ENCODE results near the gene NUTM2G.
"Not testable (repeated sequence)": the region's sequence is repeated elsewhere in the genome, so short reads cannot be mapped to it uniquely, and the experiment has no call there.

Gene NUTM2G

DNA sequence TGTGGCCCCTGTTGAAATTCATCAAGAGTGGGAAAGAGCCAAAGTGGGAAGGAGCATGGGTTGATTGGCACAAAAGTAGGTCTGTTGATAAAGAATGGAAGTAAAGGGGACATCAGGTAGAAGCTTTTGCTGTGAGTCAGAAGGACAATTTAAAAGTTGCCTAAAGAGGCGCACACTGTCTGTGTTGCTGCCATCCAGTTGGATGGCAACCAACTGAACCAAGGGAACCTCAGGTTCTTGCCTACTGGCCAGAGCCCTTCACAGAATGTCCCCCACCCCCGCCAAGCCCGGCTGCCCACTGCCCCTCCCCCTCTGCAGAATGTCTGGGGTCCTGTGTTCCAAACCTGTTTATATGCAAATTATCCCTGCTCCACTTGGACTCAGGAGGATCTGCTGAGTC lies at the start of gene NUTM2G:
TSS of gene NUTM2G (plus strand) at position 301 of the 400 bp plus-strand sequence. CDS start 182 bp downstream, outside the sequence.
- DNase-seq = not testable (repeated sequence)

DNA sequence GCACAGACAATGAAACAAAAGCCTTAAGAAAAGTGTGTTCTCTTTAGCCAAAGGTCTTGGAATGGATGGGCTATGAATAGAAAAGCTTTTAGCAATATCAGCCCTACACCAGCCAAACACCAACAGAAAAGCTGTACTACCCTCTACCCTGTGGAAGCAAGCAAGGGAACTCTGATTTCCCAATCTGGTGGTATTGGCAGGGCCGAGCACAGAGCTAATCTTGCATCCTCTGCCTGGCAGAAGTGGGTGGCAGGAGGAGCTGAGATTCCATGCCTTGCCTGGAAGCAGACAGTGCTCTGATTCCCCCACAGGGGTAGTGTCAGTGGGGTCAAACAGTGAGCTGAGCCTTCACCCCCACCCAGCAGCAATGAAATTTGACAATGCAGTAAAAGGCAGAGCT lies 44.7 kb upstream of the NUTM2G start:
- DNase-seq = no peak

GRCh38 chr9:96884443-96884842 lies 44.2 kb upstream of the NUTM2G start:
- no peak for DNase-seq

- DNase-seq = no peak
Observed at GRCh38 chr9:96885424-96885823, 43.2 kb upstream of the NUTM2G start.

DNA sequence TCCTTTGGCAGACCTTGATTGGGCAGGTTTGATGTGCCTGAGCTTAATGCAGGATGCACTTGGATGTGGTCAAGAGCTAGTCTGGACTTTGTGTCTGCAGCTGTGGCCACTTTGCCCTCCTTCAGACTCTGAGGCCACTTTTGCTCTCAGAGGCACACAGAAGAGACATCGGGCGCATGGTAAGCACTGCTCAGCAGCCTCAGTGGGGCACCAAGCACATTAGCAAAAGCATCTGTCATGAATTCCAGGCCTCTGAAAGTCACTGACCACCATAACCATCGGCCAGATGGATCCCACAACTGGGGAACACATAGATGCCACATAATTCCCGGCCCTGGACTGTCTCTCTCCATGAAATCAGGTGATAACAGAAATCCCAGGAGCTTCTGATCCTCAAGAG lies 40.1 kb upstream of the NUTM2G start:
- DNase-seq = no peak

DNA sequence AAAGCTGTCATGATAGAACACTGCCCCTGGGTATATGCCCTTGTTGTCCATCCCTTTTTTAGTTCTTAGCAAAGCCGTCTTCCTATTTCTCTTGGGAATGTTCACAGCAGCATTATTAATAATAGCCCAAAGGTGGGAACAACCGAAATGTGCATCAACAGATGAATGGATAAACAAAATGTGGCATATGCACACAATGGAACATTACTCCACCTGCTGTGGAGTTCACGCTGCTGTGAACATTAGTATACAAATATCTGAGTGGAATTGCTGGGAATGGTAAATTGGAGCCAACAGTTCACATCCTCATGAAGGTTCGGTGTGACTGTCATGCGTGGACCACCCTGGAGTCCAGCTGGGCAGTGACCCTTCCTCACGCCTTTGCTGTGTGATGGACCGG lies 36.5 kb upstream of the NUTM2G start:
- DNase-seq = no peak

GRCh38 chr9:96900010-96900409 lies 28.6 kb upstream of the NUTM2G start:
- not testable (repeated sequence) for DNase-seq

GRCh38 chr9:96904947-96905722 lies 23.5 kb upstream of the NUTM2G start:
- DNase-seq = not testable (repeated sequence)

- not testable (repeated sequence) for DNase-seq
Observed at GRCh38 chr9:96908479-96908878, 20.2 kb upstream of the NUTM2G start.

- not testable (repeated sequence) for DNase-seq
Observed at GRCh38 chr9:96915539-96915938, 13.1 kb upstream of the NUTM2G start.

- not testable (repeated sequence) for DNase-seq
Observed at GRCh38 chr9:96916531-96916930, 12.1 kb upstream of the NUTM2G start.

DNA sequence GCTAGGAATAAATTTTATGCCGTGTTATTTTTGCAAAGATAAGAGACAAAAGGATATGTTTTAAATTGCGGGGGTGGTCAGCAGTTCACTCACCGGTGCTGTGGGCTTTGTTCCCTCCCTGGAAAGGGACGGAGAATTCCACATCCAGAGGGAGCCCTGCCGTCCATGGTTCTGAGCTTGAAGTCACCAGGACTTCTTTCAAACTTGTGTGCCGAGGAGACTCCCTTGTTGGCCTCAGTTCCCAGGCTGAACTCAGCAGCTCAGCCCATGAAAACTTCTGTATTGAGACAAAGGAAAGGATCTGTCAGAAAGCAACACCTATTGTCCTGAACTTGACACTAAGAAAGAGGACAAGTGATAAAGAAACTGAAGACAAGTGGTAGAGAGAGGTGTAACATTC lies 10.1 kb upstream of the NUTM2G start:
- DNase-seq = not testable (repeated sequence)

GRCh38 chr9:96920803-96921202 lies 7.8 kb upstream of the NUTM2G start:
- not testable (repeated sequence) for DNase-seq

DNA sequence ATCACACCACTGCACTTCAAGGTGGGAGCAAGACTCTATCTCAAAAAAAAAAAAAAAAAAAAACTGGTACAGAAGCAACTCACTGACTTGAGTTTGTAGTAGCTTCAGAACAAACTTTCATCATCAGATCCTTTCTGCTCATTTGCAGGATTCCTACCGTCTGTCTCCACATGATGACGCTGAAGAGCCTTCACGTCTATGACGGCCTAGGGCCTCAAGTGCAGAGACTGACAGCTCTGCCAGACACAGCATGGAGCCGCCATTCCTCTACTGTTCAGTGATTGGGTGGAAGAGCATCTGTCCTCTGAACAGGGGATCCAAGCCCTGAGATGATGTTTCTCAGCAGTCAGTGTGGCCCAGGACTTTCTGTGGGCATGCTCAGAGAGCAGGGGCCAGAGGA lies 3.1 kb upstream of the NUTM2G start:
- not testable (repeated sequence) for DNase-seq

DNA sequence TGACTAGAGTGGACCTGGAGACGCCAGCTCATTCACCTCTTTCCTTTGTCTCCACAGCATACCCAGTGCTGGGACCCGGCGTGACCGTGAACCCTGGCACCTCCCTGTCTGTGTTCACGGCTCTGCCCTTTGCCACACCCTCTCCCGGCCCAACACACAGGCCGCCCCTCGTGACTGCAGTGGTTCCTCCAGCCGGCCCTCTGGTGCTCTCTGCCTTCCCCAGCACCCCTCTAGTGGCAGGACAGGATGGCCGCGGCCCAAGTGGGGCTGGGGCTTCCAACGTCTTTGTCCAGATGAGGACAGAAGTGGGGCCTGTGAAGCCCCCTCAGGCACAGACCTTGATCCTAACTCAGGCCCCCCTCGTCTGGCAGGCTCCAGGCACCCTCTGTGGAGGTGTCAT lies 3.0 kb downstream of the NUTM2G start:
- DNase-seq = peak; percentile 5

- DNase-seq = not testable (repeated sequence)
Observed at GRCh38 chr9:96934097-96934496, 5.5 kb downstream of the NUTM2G start.

DNA sequence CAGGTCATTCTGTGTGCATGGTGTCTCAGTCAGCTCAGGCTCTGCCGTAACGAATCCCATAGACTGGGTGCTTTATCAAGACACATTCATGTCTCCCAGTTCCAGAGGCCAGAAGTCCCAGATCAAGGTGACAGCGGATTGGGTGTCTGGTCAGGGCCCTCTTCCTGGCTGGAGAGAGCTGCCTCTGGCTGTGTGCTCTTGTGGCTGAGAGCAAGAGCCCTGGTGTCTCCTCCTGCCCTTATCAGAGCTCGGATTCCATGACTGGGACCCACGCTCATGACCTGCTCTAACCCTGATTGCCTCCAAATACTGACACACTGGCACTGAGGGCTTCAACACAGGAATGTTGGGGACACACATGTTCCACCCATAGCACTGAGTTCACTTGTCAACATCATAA lies 6.1 kb downstream of the NUTM2G start:
- DNase-seq = not testable (repeated sequence)

GRCh38 chr9:96935401-96935800 lies 6.8 kb downstream of the NUTM2G start:
- not testable (repeated sequence) for DNase-seq

GRCh38 chr9:96937442-96937841 lies 8.8 kb downstream of the NUTM2G start:
- DNase-seq = not testable (repeated sequence)

GRCh38 chr9:96938957-96939665 lies 10.5 kb downstream of the NUTM2G start:
- DNase-seq = not testable (repeated sequence)

- not testable (repeated sequence) for DNase-seq
Observed at GRCh38 chr9:96940982-96941381, 12.3 kb downstream of the NUTM2G start.

DNA sequence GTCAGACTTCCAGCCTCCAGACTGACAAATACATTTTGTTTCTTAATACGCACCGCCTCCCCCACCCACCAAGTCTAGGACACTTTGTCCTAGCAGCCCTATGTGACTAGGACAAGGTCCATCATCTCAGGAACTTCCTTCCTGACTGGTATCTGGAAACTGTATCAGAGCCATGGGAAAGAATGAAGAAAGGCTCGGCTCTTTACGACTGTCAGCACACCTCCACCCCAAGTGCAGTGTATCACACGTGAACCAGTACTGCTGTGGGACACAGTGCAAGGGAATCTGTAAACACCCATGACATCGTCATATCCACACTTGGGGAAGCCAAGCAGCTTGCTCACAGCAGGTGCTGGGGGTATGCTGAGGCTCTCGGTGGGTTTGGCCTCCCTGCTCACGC lies 13.0 kb downstream of the NUTM2G start:
- DNase-seq = not testable (repeated sequence)

- not testable (repeated sequence) for DNase-seq
Observed at GRCh38 chr9:96942181-96942580, 13.5 kb downstream of the NUTM2G start.

GRCh38 chr9:96949346-96949745 lies 20.7 kb downstream of the NUTM2G start:
- DNase-seq = not testable (repeated sequence)

Measured in hematopoietic multipotent progenitor cell treated with erythropoietin and hydrocortisone succinate and interleukin-3 and kit ligand, for 4 days (in vitro differentiated cells).